ENCODE results near the gene SNX13.

- TF ChIP-seq, protein P1, sequence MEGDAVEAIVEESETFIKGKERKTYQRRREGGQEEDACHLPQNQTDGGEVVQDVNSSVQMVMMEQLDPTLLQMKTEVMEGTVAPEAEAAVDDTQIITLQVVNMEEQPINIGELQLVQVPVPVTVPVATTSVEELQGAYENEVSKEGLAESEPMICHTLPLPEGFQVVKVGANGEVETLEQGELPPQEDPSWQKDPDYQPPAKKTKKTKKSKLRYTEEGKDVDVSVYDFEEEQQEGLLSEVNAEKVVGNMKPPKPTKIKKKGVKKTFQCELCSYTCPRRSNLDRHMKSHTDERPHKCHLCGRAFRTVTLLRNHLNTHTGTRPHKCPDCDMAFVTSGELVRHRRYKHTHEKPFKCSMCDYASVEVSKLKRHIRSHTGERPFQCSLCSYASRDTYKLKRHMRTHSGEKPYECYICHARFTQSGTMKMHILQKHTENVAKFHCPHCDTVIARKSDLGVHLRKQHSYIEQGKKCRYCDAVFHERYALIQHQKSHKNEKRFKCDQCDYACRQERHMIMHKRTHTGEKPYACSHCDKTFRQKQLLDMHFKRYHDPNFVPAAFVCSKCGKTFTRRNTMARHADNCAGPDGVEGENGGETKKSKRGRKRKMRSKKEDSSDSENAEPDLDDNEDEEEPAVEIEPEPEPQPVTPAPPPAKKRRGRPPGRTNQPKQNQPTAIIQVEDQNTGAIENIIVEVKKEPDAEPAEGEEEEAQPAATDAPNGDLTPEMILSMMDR (IDR thresholded peaks at IDR 0.05), result no peak
- TF ChIP-seq POLR2A (IDR thresholded peaks at IDR 0.05), result no peak
Measured at GRCh38 chr7:17907014-17907413, 33.3 kb downstream of the SNX13 start.
